Pancreas (tissue), 10 donors: ENCODE results near the gene NBEA. TPM values are rescaled to one million over a fixed set of nuclear protein-coding genes. Genes with fewer than 3 reads are reported as not detected.
"Not testable (repeated sequence)": the region's sequence is repeated elsewhere in the genome, so short reads cannot be mapped to it uniquely, and the experiment has no call there.

ENCODE experiments used
- ATAC-seq, 4 donors: fragments of 200-7000 bp; cut with Tn5 transposase; one replicate each; pipeline versions ENCODE4 v1.8.0 to v1.9.1; 2020; ENCODE audit warnings: mild to moderate bottlenecking in 4 of 4, moderate library complexity in 4 of 4
- DNase-seq, 6 donors: peaks; one replicate each; pipeline ENCODE4 v3.0.0-alpha.2; 2020
- FAIRE-seq: peaks from 2 replicates; lab custom pipeline; 2012; peaks lifted over from hg19 to GRCh38; lab: Jason Lieb, UNC
- H3K27ac ChIP-seq, 4 donors: fragments of 200-600 bp; sonication (generic); 1 replicate in 3 of 4; 2 replicates in 1 of 4; pipeline versions ENCODE4 v1.5.0 to v1.8.0; 2020
- H3K27me3 ChIP-seq, 4 donors: fragments of 200-600 bp; one replicate each; pipeline ENCODE4 v1.8.0; 2021
- H3K36me3 ChIP-seq, 3 donors: fragments of 200-600 bp; sonication (generic) in 1 of 3; one replicate each; pipeline versions ENCODE4 v1.5.0 to v1.8.0; 2020 to 2021
- H3K4me1 ChIP-seq, 3 donors: fragments of 200-600 bp; one replicate each; pipeline ENCODE4 v1.8.0; 2021
- H3K4me3 ChIP-seq, 4 donors: fragments of 200-600 bp; sonication (generic) in 2 of 4; one replicate each; pipeline versions ENCODE4 v1.5.0 to v1.8.0; 2020 to 2021
- H3K9me3 ChIP-seq, 4 donors: fragments of 200-600 bp; one replicate each; pipeline ENCODE4 v1.8.0; 2021
- WGBS, 2 donors: extraction: QIAGEN DNeasy Blood & Tissue Kit; methylation state at CpG; one replicate each; pipeline ENCODE4 v1.1.7; 2013; 5-methylcytosine and 5-hydroxymethylcytosine counted together
- intact Hi-C, 3 donors: fragments of 100-400 bp; cut with DNase I; formaldehyde crosslinking; loops; one replicate each; pipeline versions ENCODE4 v1.11.1 to v1.14.2; 2022
- polyA plus RNA-seq, 2 donors: library from polyadenylated mRNA; stranded (reverse); fragments of 200-250 nt; gene quantifications; one replicate each; pipeline ENCODE4 v1.2.3, GENCODE V29; 2013
- total RNA-seq, 6 donors: library from RNA; stranded (reverse); fragmentation: NEBNext Ultra II Directional in 4 of 6; extraction: Animal tissue kit (Norgen Biotek cat#: 25700) in 4 of 6; gene quantifications; one replicate each; pipeline versions ENCODE4 v1.2.1 to v1.2.4, GENCODE V29; 2021 to 2023
- TF ChIP-seq, protein P1 (sequence below), 4 donors: fragments of 200-600 bp; sonication (generic) in 3 of 4; IDR thresholded peaks; one replicate each; pipeline versions ENCODE4 v1.5.0 to v1.8.0; 2021; ENCODE audit warnings: antibody characterized with exemption in 4 of 4
- donor health status: healthy with polysubstance abuse.
- donor health status: DM: no; HTN: no; CAD: no; lungs with moderate emphysema.
- donor health status: DM: no; HTN: no; CAD: no.
- donor health status: control.
- donor health status: control.
- donor health status: Bipolar disorder and iron deficiency.
- donor health status: DM: yes; HTN: yes; CAD: no.
- donor health status: DM: no; HTN: no; CAD: no.
- donor health status: DM: no; HTN: no; CAD: no.
- donor health status: DM: yes; HTN: yes; CAD: no.

NBEA gene
- total and polyA plus RNA-seq, 8 donors: 2.4 to 10.4 (median 4.8) TPM

DNA sequence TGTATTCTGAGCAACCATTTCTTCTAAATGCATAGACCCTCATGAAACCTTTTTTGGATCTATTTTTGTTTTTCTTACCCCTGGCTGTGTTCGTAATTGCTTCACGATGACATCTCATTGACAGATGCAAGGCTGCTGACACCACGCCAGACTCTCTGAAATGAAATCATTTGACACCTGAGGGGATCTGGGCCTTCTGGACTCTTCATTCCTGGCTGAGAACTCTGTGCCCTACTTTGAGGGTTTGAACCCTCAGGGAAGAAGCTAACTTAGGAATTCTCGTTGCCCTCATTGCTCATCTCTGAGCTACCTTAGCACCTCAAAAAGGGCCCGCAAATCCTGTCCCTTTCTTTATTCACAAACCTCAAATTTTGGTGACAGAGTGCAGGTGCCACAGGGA, 40.5 kb upstream of the NBEA start:
- H3K4me3 ChIP-seq: no peak overlapping the region
- H3K36me3 ChIP-seq: no peaks in the 10 kb centered on the region
- H3K9me3 ChIP-seq: no peaks in the 10 kb centered on the region
- H3K4me1 ChIP-seq: no peaks in the 10 kb centered on the region
- DNase-seq (no peak), FAIRE-seq (no peak), ATAC-seq (no peak)
- WGBS, 2 donors: 58 to 74% methylated on average over 5 of the region's 5 CpGs
- intact Hi-C loops: no loop called here
- H3K27me3 ChIP-seq: no peaks in the 10 kb centered on the region
- H3K27ac ChIP-seq: no peak overlapping the region
- TF ChIP-seq, protein P1, sequence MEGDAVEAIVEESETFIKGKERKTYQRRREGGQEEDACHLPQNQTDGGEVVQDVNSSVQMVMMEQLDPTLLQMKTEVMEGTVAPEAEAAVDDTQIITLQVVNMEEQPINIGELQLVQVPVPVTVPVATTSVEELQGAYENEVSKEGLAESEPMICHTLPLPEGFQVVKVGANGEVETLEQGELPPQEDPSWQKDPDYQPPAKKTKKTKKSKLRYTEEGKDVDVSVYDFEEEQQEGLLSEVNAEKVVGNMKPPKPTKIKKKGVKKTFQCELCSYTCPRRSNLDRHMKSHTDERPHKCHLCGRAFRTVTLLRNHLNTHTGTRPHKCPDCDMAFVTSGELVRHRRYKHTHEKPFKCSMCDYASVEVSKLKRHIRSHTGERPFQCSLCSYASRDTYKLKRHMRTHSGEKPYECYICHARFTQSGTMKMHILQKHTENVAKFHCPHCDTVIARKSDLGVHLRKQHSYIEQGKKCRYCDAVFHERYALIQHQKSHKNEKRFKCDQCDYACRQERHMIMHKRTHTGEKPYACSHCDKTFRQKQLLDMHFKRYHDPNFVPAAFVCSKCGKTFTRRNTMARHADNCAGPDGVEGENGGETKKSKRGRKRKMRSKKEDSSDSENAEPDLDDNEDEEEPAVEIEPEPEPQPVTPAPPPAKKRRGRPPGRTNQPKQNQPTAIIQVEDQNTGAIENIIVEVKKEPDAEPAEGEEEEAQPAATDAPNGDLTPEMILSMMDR (IDR thresholded peaks at IDR 0.05): no peak

DNA sequence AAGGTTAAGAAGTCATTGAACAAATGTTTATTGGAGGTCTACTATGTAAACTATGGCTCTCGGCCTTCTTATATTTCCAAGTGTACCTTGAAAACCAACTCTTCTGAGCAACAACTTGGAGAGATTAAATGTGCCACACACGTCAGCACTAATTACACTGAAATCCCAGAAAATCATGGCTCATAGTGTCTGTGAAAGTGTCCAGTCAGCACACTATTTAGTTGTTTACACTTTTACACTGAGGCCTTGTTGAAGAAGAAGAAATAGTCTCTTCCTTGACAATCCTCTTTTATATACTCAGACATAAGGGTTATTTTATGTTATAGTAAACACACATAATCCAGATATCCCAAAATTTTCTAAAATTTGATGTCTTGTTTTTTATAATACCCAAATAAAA, 30.9 kb upstream of the NBEA start:
- Histone ChIP-seq H3K4me1 (no peaks in the 10 kb centered on the region), H3K4me3 (no peak overlapping the region), H3K36me3 (no peaks in the 10 kb centered on the region), H3K27ac (no peak overlapping the region), H3K9me3 (no peaks in the 10 kb centered on the region), H3K27me3 (no peaks in the 10 kb centered on the region)
- WGBS, 2 donors: 72 to 83% methylated on average over 2 of the region's 2 CpGs
- ATAC-seq (no peak), FAIRE-seq (no peak), DNase-seq (no peak)
- intact Hi-C loops: no loop called here
- TF ChIP-seq, protein P1 (IDR thresholded peaks at IDR 0.05): no peak

DNA sequence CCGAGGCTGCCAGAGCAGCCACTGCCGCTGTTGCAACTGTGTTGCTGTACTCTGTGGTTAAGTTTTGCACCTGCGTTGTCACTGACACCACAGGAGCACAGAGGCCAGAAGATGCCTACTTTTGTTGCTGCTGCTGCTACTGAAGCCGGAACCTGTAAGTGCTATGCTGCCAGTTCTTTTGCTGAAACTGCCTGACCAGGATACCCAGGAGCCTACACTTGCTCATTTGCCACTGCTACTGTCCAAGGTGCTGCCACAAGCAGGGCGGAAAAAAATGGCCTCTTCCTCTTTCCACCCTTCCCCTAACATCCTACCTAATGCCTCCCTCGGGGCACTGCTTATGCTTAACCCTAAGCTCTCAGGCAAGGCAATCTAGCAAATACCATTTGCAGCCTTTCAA, 29.0 kb upstream of the NBEA start:
- Histone ChIP-seq H3K4me1 (no peaks in the 10 kb centered on the region), H3K36me3 (no peaks in the 10 kb centered on the region), H3K27ac (no peak overlapping the region), H3K27me3 (no peaks in the 10 kb centered on the region), H3K4me3 (no peak overlapping the region), H3K9me3 (no peaks in the 10 kb centered on the region)
- TF ChIP-seq, protein P1 (IDR thresholded peaks at IDR 0.05): no peak
- DNase-seq (no peak), FAIRE-seq (no peak), ATAC-seq (no peak)
- WGBS, 2 donors: 41 to 42% methylated on average over 6 of the region's 6 CpGs
- intact Hi-C loops: no loop called here

DNA sequence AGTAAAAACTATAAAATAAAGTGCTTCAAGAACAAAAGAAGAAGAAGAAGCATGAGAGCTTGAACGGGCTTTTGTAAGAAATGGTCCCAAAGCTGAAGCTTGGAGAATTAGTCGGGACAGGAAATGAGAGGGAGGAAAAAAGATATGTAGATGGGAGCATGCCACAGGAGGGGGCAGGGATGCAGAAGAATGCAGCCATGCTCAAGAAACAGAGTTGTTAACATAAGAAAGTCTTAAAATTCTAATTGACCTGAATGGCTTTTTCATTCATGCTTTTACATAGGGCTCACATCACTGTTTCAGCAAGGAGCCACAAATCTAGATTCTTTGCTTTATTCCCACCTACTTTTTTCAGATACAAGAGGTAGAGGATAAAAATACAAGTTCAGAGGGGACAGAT, 27.7 kb upstream of the NBEA start:
- no peaks in the 10 kb centered on the region for H3K9me3 ChIP-seq
- 10 to 27% methylated on average over 2 of the region's 2 CpGs for WGBS, 2 donors
- FAIRE-seq: no peak
- intact Hi-C loops: no loop called here
- TF ChIP-seq, protein P1 (IDR thresholded peaks at IDR 0.05): no peak
- no peak for ATAC-seq
- no peak for DNase-seq
- no peak overlapping the region for H3K27ac ChIP-seq
- H3K36me3 ChIP-seq: no peaks in the 10 kb centered on the region
- no peaks in the 10 kb centered on the region for H3K27me3 ChIP-seq
- H3K4me3 ChIP-seq: no peak overlapping the region
- H3K4me1 ChIP-seq: no peaks in the 10 kb centered on the region

DNA sequence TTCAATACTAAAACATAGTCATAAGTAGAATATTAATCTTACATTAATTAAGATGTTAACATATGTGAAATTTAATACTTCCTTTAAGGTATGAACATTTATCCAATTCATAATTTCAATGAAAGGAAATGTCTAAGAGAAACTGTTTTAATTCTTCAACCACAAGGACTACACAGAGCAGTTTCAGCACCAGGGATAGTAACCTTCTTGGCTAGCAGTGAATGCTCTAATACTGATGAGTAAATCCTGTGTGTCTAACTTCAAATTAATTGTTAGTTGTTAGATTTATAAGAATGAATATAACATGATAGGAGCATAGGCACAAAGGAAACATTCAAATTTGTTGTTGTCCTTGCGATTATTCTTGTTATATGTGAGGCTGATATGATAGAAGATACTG, 15.6 kb upstream of the NBEA start:
- peak; percentile 34 for FAIRE-seq
- WGBS, 2 donors: 70 to 86% methylated on average over 1 of the region's 1 CpG
- Histone ChIP-seq H3K27ac (no peak overlapping the region), H3K36me3 (no peaks in the 10 kb centered on the region), H3K4me1 (no peaks in the 10 kb centered on the region), H3K9me3 (no peaks in the 10 kb centered on the region), H3K4me3 (no peak overlapping the region), H3K27me3 (no peaks in the 10 kb centered on the region)
- no peak for ATAC-seq
- no peak for DNase-seq
- TF ChIP-seq, protein P1 (IDR thresholded peaks at IDR 0.05): no peak
- intact Hi-C loops: no loop called here

DNA sequence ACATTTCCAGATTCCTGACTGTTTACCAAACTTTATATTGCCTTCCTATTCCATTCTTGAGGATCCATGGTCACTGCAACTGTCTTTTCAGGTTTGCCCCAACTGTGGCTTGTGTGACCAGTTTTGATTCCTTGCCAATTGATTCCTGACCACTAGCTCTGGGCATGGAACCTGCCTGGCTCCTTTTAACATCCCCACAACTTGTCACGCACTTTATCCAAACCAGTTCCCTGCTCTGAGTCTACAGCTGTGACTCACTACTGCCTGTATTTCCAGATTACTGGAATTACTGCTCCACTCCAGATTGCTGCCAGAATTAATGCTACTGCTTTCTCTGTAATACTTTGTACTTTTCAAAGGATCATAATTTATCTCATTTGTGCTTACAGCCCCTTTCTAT, 13.4 kb upstream of the NBEA start:
- intact Hi-C loops, H3K4me3 ChIP-seq, ATAC-seq, H3K9me3 ChIP-seq, H3K27me3 ChIP-seq, DNase-seq, H3K27ac ChIP-seq, FAIRE-seq, H3K36me3 ChIP-seq, H3K4me1 ChIP-seq: not testable (repeated sequence)
- WGBS, 2 donors: 48 to 68% methylated on average over 1 of the region's 1 CpG
